ENCODE measurements around the gene MCF2L2. TPM values are rescaled to one million over a fixed set of nuclear protein-coding genes. Genes with fewer than 3 reads are reported as not detected.
A peak's percentile ranks its signal among the peaks of the same experiment; 100 is the strongest.

Gene MCF2L2
- polyA plus RNA-seq, 1 experiment: 0.11 TPM

GRCh38 chr3:183254487-183255347, 173.7 kb downstream of the MCF2L2 start:
- POLR2A ChIA-PET: no interaction called here
- H3K4me3 ChIP-seq (ENCODE audit: low read depth, low read length): peak overlapping the region; percentile 51
- peaks cover 20% of the 10 kb centered on the region for H3K27me3 ChIP-seq (ENCODE audit: control insufficient read depth, insufficient read depth, low read length)
- CTCF ChIA-PET: no interaction called here
- DNase-seq (ENCODE audit: low read depth): no peak
- no peak for TF ChIP-seq CTCF (IDR thresholded peaks at IDR 0.05; ENCODE audit: insufficient read depth, low read depth, low read length)
- H3K36me3 ChIP-seq (ENCODE audit: control insufficient read depth, insufficient read depth, low read length): no peaks in the 10 kb centered on the region

- Histone ChIP-seq H3K36me3 (ENCODE audit: control insufficient read depth, insufficient read depth, low read length) (no peaks in the 10 kb centered on the region), H3K4me3 (ENCODE audit: low read depth, low read length) (peak overlapping the region; percentile 51), H3K27me3 (ENCODE audit: control insufficient read depth, insufficient read depth, low read length) (peaks cover 21% of the 10 kb centered on the region)
- POLR2A ChIA-PET: no interaction called here
- no peak for TF ChIP-seq CTCF (IDR thresholded peaks at IDR 0.05; ENCODE audit: insufficient read depth, low read depth, low read length)
- no peak for DNase-seq (ENCODE audit: low read depth)
- CTCF ChIA-PET: interaction anchor here (1.0 to 1.1 kb wide), 2 partner anchors 12 to 14 kb away, joined by 3 read pairs; no protein-coding TSS in a partner anchor
Measured at GRCh38 chr3:183253528-183254486, 174.6 kb downstream of the MCF2L2 start.

GRCh38 chr3:183252973-183253527, 175.4 kb downstream of the MCF2L2 start, which contains the start of gene B3GNT5:
B3GNT5 (plus strand) TSS chr3:183253253; CDS start chr3:183269799, 16,546 bp downstream.
- Histone ChIP-seq H3K36me3 (ENCODE audit: control insufficient read depth, insufficient read depth, low read length) (no peaks in the 10 kb centered on the region), H3K4me3 (ENCODE audit: low read depth, low read length) (peak within 1 kb of the TSS; percentile 51), H3K27me3 (ENCODE audit: control insufficient read depth, insufficient read depth, low read length) (peaks cover 21% of the 10 kb centered on the region)
- TF ChIP-seq CTCF (IDR thresholded peaks at IDR 0.05; ENCODE audit: insufficient read depth, low read depth, low read length): no peak
- DNase-seq (ENCODE audit: low read depth): no peak
- CTCF ChIA-PET: interaction anchor here (0.6 to 1.4 kb wide), 4 partner anchors 12 to 129 kb away, joined by 3 to 5 read pairs (median 3); no protein-coding TSS in a partner anchor
- POLR2A ChIA-PET: no interaction called here

GRCh38 chr3:183252118-183252782, 176.2 kb downstream of the MCF2L2 start:
- Histone ChIP-seq H3K4me3 (ENCODE audit: low read depth, low read length) (no peak overlapping the region), H3K36me3 (ENCODE audit: control insufficient read depth, insufficient read depth, low read length) (no peaks in the 10 kb centered on the region), H3K27me3 (ENCODE audit: control insufficient read depth, insufficient read depth, low read length) (peaks cover 21% of the 10 kb centered on the region)
- ChIA-PET CTCF (interaction anchor here (0.6 to 1.4 kb wide), 2 partner anchors 68 to 130 kb away, joined by 3 to 5 read pairs; no protein-coding TSS in a partner anchor), POLR2A (no interaction called here)
- no peak for TF ChIP-seq CTCF (IDR thresholded peaks at IDR 0.05; ENCODE audit: insufficient read depth, low read depth, low read length)
- DNase-seq (ENCODE audit: low read depth): no peak

Data from BJ (cell line).